Heart left ventricle (tissue), 13 donors: ENCODE data around the gene SLBP.

Experiments
- CTCF ChIP-seq, 12 donors: fragments of 200-600 bp; sonication (generic) in 4 of 12; IDR thresholded peaks; one replicate each; pipeline versions ENCODE4 v1.5.0 to v1.8.0; 2018 to 2022; ENCODE audit warnings: antibody characterized with exemption in 12 of 12, mild to moderate bottlenecking in 5 of 12
- POLR2A ChIP-seq, 2 donors: fragments of 450-650 bp; IDR thresholded peaks; one replicate each; pipeline ENCODE4 v1.6.1; 2017; ENCODE audit warnings: antibody characterized with exemption in 2 of 2, mild to moderate bottlenecking in 2 of 2, moderate library complexity in 2 of 2
- donor health status: ischemic (EF 13 %, LVEDD 7.1; RV severe dilation, severe dysfunction).
- donor health status: DM: no; HTN: yes; CAD: no.
- donor health status: DM: no; HTN: no; CAD: no.
- donor health status: ischemic (EF 25% LVEDD 6.9; RV normal size, moderate dysfunction).
- donor health status: ischemic (EF 25% LVEDD 5.7; RV mildly dilated, moderate dysfunction).
- donor health status: ischemic (EF 35%, LVEDD 5.7; RV mildly dilated, moderate dysfunction).
- donor health status: nonischemic (EF 11% LVEDD 7.7; RV severe dilation, severe dysfunction).
- donor health status: DM: yes; HTN: yes; CAD: no.
- donor health status: PGD.
- donor health status: ischemic (EF 29% LVEDD 5.4; RV normal size, mild dysfunction).
- donor health status: nonischemic (EF 23%, LVEDD 6.1; RV moderate dilation, normal function).

GRCh38 chr4:1656986-1657385 lies 55.1 kb downstream of the SLBP start:
- TF ChIP-seq POLR2A (IDR thresholded peaks at IDR 0.05), result no peak
- no peak for TF ChIP-seq CTCF (IDR thresholded peaks at IDR 0.05)
